ENCODE measurements around the gene REELD1. TPM values are rescaled to one million over a fixed set of nuclear protein-coding genes. Genes with fewer than 3 reads are reported as not detected.

Gene REELD1
- total RNA-seq, 1 experiment from 2014 or later: not detected

DNA sequence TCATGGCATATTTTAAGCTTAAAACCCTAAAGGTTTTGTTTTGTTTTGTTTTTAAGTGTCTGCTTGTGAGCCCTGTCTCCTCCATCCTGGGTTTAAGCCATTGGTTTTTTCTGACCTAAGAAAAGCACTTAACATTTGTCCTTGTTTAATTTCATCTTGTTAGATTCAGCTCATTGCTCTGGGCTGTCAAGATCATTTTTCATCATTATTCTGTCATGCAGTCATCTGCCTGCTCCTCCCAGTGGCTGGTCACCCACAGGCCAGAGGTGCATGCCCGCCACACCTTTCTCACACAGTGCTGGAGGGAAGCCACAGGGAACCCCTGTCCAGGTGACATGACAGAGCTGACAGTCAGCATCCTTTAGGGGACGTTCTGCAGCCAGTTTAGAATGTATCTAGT is 11.7 kb upstream of the REELD1 start:
- no peak for DNase-seq
- Histone ChIP-seq H3K4me3 (ENCODE audit: low read length) (no peak overlapping the region), H2AFZ (ENCODE audit: low read length) (no peak overlapping the region), H3K36me3 (ENCODE audit: insufficient read depth, low read length) (no peaks in the 10 kb centered on the region), H4K20me1 (ENCODE audit: insufficient read depth, low read depth, low read length) (no peaks in the 10 kb centered on the region), H3K4me1 (ENCODE audit: low read length) (no peaks in the 10 kb centered on the region), H3K9me3 (ENCODE audit: low read length) (no peaks in the 10 kb centered on the region), H3K4me2 (ENCODE audit: low read depth, low read length, poor library complexity, severe bottlenecking) (no peak overlapping the region), H3K9ac (ENCODE audit: low read length) (no peak overlapping the region), H3K27ac (ENCODE audit: low read length) (no peak overlapping the region), H3K79me2 (ENCODE audit: low read length) (no peaks in the 10 kb centered on the region), H3K27me3 (ENCODE audit: low read length) (no peaks in the 10 kb centered on the region), H3K9me2 (replicated peaks; ENCODE audit: insufficient read depth, low read length) (no peaks in the 10 kb centered on the region)

GRCh38 chr4:146207410-146207809 is 6.9 kb upstream of the REELD1 start:
- Histone ChIP-seq H3K79me2 (ENCODE audit: low read length) (no peaks in the 10 kb centered on the region), H3K27me3 (ENCODE audit: low read length) (no peaks in the 10 kb centered on the region), H3K27ac (ENCODE audit: low read length) (no peak overlapping the region), H3K9ac (ENCODE audit: low read length) (no peak overlapping the region), H3K4me2 (ENCODE audit: low read depth, low read length, poor library complexity, severe bottlenecking) (no peak overlapping the region), H3K9me2 (replicated peaks; ENCODE audit: insufficient read depth, low read length) (no peaks in the 10 kb centered on the region), H3K36me3 (ENCODE audit: insufficient read depth, low read length) (no peaks in the 10 kb centered on the region), H4K20me1 (ENCODE audit: insufficient read depth, low read depth, low read length) (no peaks in the 10 kb centered on the region), H3K4me1 (ENCODE audit: low read length) (no peaks in the 10 kb centered on the region), H3K9me3 (ENCODE audit: low read length) (no peaks in the 10 kb centered on the region), H2AFZ (ENCODE audit: low read length) (no peak overlapping the region), H3K4me3 (ENCODE audit: low read length) (no peak overlapping the region)
- no peak for DNase-seq

DNA sequence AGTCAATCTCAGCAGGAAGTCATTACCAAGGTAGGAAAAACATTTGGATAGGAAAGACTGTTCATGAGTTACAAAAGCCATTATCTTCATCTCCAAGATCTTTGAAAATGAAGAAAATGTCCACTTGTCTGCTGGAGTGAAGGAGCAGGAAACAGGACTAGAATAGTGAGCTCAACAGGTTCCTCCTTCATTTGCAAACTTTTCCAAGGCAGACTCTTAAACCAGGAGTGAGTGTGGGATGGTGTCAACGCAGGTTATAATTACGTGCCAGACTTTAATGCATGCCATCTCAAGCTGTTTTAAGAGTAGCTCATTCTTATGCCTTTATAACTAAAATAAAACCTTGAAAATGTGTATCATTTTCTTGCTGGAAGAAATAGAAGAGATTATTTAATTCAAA is 3.4 kb upstream of the REELD1 start:
- Histone ChIP-seq H2AFZ (ENCODE audit: low read length) (no peak overlapping the region), H3K79me2 (ENCODE audit: low read length) (no peaks in the 10 kb centered on the region), H3K27ac (ENCODE audit: low read length) (no peak overlapping the region), H3K36me3 (ENCODE audit: insufficient read depth, low read length) (no peaks in the 10 kb centered on the region), H3K9ac (ENCODE audit: low read length) (no peak overlapping the region), H3K27me3 (ENCODE audit: low read length) (no peaks in the 10 kb centered on the region), H3K4me3 (ENCODE audit: low read length) (no peak overlapping the region), H4K20me1 (ENCODE audit: insufficient read depth, low read depth, low read length) (no peaks in the 10 kb centered on the region), H3K4me1 (ENCODE audit: low read length) (no peaks in the 10 kb centered on the region), H3K9me3 (ENCODE audit: low read length) (no peaks in the 10 kb centered on the region), H3K4me2 (ENCODE audit: low read depth, low read length, poor library complexity, severe bottlenecking) (no peak overlapping the region), H3K9me2 (replicated peaks; ENCODE audit: insufficient read depth, low read length) (no peaks in the 10 kb centered on the region)
- no peak for DNase-seq

GRCh38 chr4:146211440-146211839 is 2.9 kb upstream of the REELD1 start:
- H3K27ac ChIP-seq (ENCODE audit: low read length): no peak overlapping the region
- no peaks in the 10 kb centered on the region for H3K9me2 ChIP-seq (replicated peaks; ENCODE audit: insufficient read depth, low read length)
- no peak overlapping the region for H3K4me2 ChIP-seq (ENCODE audit: low read depth, low read length, poor library complexity, severe bottlenecking)
- H3K9ac ChIP-seq (ENCODE audit: low read length): no peak overlapping the region
- no peaks in the 10 kb centered on the region for H3K36me3 ChIP-seq (ENCODE audit: insufficient read depth, low read length)
- no peak overlapping the region for H2AFZ ChIP-seq (ENCODE audit: low read length)
- DNase-seq: no peak
- no peaks in the 10 kb centered on the region for H3K27me3 ChIP-seq (ENCODE audit: low read length)
- H3K79me2 ChIP-seq (ENCODE audit: low read length): no peaks in the 10 kb centered on the region
- no peaks in the 10 kb centered on the region for H3K9me3 ChIP-seq (ENCODE audit: low read length)
- no peaks in the 10 kb centered on the region for H4K20me1 ChIP-seq (ENCODE audit: insufficient read depth, low read depth, low read length)
- H3K4me1 ChIP-seq (ENCODE audit: low read length): no peaks in the 10 kb centered on the region
- no peak overlapping the region for H3K4me3 ChIP-seq (ENCODE audit: low read length)

GRCh38 chr4:146212781-146213180 is 1.6 kb upstream of the REELD1 start:
- H4K20me1 ChIP-seq (ENCODE audit: insufficient read depth, low read depth, low read length): no peaks in the 10 kb centered on the region
- H3K79me2 ChIP-seq (ENCODE audit: low read length): no peaks in the 10 kb centered on the region
- H3K9ac ChIP-seq (ENCODE audit: low read length): no peak overlapping the region
- H3K9me2 ChIP-seq (replicated peaks; ENCODE audit: insufficient read depth, low read length): no peaks in the 10 kb centered on the region
- H3K4me3 ChIP-seq (ENCODE audit: low read length): no peak overlapping the region
- H3K36me3 ChIP-seq (ENCODE audit: insufficient read depth, low read length): no peaks in the 10 kb centered on the region
- no peaks in the 10 kb centered on the region for H3K27me3 ChIP-seq (ENCODE audit: low read length)
- H2AFZ ChIP-seq (ENCODE audit: low read length): no peak overlapping the region
- no peaks in the 10 kb centered on the region for H3K9me3 ChIP-seq (ENCODE audit: low read length)
- no peak for DNase-seq
- H3K4me2 ChIP-seq (ENCODE audit: low read depth, low read length, poor library complexity, severe bottlenecking): no peak overlapping the region
- no peaks in the 10 kb centered on the region for H3K4me1 ChIP-seq (ENCODE audit: low read length)
- no peak overlapping the region for H3K27ac ChIP-seq (ENCODE audit: low read length)

DNA sequence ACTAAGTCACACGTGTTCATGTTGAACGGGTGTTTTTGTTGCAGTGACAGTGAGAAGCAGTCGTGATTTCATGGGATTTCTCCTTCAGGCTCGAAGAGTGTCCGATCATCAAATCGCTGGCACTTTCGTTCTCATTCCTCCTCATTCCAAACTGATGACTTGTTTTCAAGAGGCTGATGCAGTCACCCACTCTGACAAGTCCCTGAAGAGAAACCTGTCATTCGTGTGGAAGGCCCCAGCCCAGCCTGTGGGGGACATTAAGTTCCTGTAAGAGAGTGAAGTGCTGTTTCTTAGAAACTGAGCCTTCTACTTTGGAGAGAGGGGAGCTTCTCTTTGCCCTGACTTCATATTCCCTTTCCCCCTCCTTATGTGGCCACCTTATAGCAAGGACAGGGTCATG is 8.0 kb downstream of the REELD1 start:
- Histone ChIP-seq H3K4me2 (ENCODE audit: low read depth, low read length, poor library complexity, severe bottlenecking) (no peak overlapping the region), H2AFZ (ENCODE audit: low read length) (no peak overlapping the region)

GRCh38 chr4:146224326-146224966 is 10.1 kb downstream of the REELD1 start:
- DNase-seq: no peak

More for the DNA sequence above, 8.0 kb downstream of the REELD1 start:
- H3K9ac ChIP-seq (ENCODE audit: low read length): no peak overlapping the region
- no peak overlapping the region for H3K4me3 ChIP-seq (ENCODE audit: low read length)
- no peaks in the 10 kb centered on the region for H3K79me2 ChIP-seq (ENCODE audit: low read length)
- no peak overlapping the region for H3K27ac ChIP-seq (ENCODE audit: low read length)
- H3K9me3 ChIP-seq (ENCODE audit: low read length): no peaks in the 10 kb centered on the region
- H3K4me1 ChIP-seq (ENCODE audit: low read length): no peaks in the 10 kb centered on the region
- no peak for DNase-seq
- H3K9me2 ChIP-seq (replicated peaks; ENCODE audit: insufficient read depth, low read length): no peaks in the 10 kb centered on the region
- H3K36me3 ChIP-seq (ENCODE audit: insufficient read depth, low read length): no peaks in the 10 kb centered on the region
- no peaks in the 10 kb centered on the region for H3K27me3 ChIP-seq (ENCODE audit: low read length)
- no peaks in the 10 kb centered on the region for H4K20me1 ChIP-seq (ENCODE audit: insufficient read depth, low read depth, low read length)

DNA sequence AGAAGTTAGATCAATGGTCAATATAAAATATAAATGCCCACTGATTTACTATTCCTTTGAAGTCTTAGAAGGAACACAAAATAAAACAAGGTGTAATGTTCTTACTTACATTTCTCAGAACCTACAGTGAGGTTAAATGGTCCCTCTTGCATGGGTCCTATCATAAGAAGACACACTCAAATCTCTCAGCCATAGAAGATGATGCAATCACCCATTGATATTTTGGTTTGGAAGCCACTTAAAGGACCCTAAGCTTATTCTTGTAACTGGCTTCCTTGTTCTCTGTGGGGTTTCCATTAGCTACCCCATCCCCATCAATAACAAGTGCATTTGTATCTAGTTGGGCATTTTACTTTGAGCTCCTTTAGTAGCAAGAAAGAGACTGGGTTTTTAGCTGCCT is 15.1 kb downstream of the REELD1 start:
- Histone ChIP-seq H3K27me3 (ENCODE audit: low read length) (no peaks in the 10 kb centered on the region), H3K79me2 (ENCODE audit: low read length) (no peaks in the 10 kb centered on the region), H3K9me3 (ENCODE audit: low read length) (peaks cover 6% of the 10 kb centered on the region; the same call in 1 of the 2 replicates), H3K9me2 (replicated peaks; ENCODE audit: insufficient read depth, low read length) (no peaks in the 10 kb centered on the region), H3K36me3 (ENCODE audit: insufficient read depth, low read length) (no peaks in the 10 kb centered on the region; the same call in 1 of the 2 replicates), H2AFZ (ENCODE audit: low read length) (no peak overlapping the region), H4K20me1 (ENCODE audit: insufficient read depth, low read depth, low read length) (no peaks in the 10 kb centered on the region), H3K4me2 (ENCODE audit: low read depth, low read length, poor library complexity, severe bottlenecking) (no peak overlapping the region), H3K4me1 (ENCODE audit: low read length) (no peaks in the 10 kb centered on the region), H3K4me3 (ENCODE audit: low read length) (no peak overlapping the region), H3K27ac (ENCODE audit: low read length) (no peak overlapping the region), H3K9ac (ENCODE audit: low read length) (no peak overlapping the region)
- DNase-seq: no peak

More at GRCh38 chr4:146224326-146224966, 10.1 kb downstream of the REELD1 start:
- Histone ChIP-seq H3K9ac (ENCODE audit: low read length) (no peak overlapping the region), H3K9me2 (replicated peaks; ENCODE audit: insufficient read depth, low read length) (no peaks in the 10 kb centered on the region), H3K36me3 (ENCODE audit: insufficient read depth, low read length) (no peaks in the 10 kb centered on the region), H3K9me3 (ENCODE audit: low read length) (no peaks in the 10 kb centered on the region), H4K20me1 (ENCODE audit: insufficient read depth, low read depth, low read length) (no peaks in the 10 kb centered on the region), H3K4me3 (ENCODE audit: low read length) (no peak overlapping the region), H3K79me2 (ENCODE audit: low read length) (no peaks in the 10 kb centered on the region), H3K4me1 (ENCODE audit: low read length) (no peaks in the 10 kb centered on the region), H3K27me3 (ENCODE audit: low read length) (no peaks in the 10 kb centered on the region), H3K27ac (ENCODE audit: low read length) (no peak overlapping the region), H3K4me2 (ENCODE audit: low read depth, low read length, poor library complexity, severe bottlenecking) (no peak overlapping the region), H2AFZ (ENCODE audit: low read length) (no peak overlapping the region)

All from Karpas-422 (cell line).